WERI-Rb-1 (cell line): ENCODE data around the gene EGR1.

Experiments
- DNase-seq: peaks from one replicate; pipeline ENCODE4 v3.0.0-alpha.2; 2020
- H3K27ac ChIP-seq: fragments of 250-450 bp; sonication (Bioruptor Pico); 2 replicates; pipeline ENCODE4 v1.5.1; 2020; ENCODE audit warnings: mild to moderate bottlenecking, moderate library complexity
- H3K27me3 ChIP-seq: fragments of 250-450 bp; sonication (Bioruptor Pico); 2 replicates; pipeline ENCODE4 v1.5.1; 2021; ENCODE audit warnings: mild to moderate bottlenecking, low read depth, moderate library complexity; ENCODE audit not compliant: insufficient read depth, severe bottlenecking
- H3K36me3 ChIP-seq: fragments of 250-450 bp; sonication (Bioruptor Pico); 2 replicates; pipeline ENCODE4 v1.5.1; 2020; ENCODE audit warnings: mild to moderate bottlenecking, moderate library complexity
- H3K4me3 ChIP-seq: 2 replicates; pipeline ENCODE4 v1.5.1; 2011; ENCODE audit warnings: low read depth, mild to moderate bottlenecking, control low read depth, low read length
- H3K9me3 ChIP-seq: fragments of 250-450 bp; sonication (Bioruptor Pico); 2 replicates; pipeline ENCODE4 v1.5.1; 2021; ENCODE audit warnings: mild to moderate bottlenecking, moderate library complexity; ENCODE audit not compliant: severe bottlenecking
- TF ChIP-seq, protein P1 (sequence below): IDR thresholded peaks from 2 replicates; pipeline ENCODE4 v1.5.1; 2011; ENCODE audit warnings: low read depth, mild to moderate bottlenecking, control low read depth, inconsistent platforms, low read length

The EGR1 gene

DNA sequence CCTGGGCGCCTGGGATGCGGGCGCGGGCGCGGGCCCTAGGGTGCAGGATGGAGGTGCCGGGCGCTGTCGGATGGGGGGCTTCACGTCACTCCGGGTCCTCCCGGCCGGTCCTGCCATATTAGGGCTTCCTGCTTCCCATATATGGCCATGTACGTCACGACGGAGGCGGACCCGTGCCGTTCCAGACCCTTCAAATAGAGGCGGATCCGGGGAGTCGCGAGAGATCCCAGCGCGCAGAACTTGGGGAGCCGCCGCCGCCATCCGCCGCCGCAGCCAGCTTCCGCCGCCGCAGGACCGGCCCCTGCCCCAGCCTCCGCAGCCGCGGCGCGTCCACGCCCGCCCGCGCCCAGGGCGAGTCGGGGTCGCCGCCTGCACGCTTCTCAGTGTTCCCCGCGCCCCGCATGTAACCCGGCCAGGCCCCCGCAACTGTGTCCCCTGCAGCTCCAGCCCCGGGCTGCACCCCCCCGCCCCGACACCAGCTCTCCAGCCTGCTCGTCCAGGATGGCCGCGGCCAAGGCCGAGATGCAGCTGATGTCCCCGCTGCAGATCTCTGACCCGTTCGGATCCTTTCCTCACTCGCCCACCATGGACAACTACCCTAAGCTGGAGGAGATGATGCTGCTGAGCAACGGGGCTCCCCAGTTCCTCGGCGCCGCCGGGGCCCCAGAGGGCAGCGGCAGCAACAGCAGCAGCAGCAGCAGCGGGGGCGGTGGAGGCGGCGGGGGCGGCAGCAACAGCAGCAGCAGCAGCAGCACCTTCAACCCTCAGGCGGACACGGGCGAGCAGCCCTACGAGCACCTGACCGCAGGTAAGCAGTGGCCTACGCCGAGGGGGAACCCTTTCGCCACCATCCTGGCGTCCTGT, at the start of gene EGR1:
TSS of gene EGR1 (plus strand) at position 219 of the 864 bp plus-strand sequence. CDS start at position 502, 283 bp downstream.
- H3K9me3 ChIP-seq = no peaks in the 10 kb centered on the region
- peak; percentile 95 for DNase-seq
- TF ChIP-seq, protein P1, sequence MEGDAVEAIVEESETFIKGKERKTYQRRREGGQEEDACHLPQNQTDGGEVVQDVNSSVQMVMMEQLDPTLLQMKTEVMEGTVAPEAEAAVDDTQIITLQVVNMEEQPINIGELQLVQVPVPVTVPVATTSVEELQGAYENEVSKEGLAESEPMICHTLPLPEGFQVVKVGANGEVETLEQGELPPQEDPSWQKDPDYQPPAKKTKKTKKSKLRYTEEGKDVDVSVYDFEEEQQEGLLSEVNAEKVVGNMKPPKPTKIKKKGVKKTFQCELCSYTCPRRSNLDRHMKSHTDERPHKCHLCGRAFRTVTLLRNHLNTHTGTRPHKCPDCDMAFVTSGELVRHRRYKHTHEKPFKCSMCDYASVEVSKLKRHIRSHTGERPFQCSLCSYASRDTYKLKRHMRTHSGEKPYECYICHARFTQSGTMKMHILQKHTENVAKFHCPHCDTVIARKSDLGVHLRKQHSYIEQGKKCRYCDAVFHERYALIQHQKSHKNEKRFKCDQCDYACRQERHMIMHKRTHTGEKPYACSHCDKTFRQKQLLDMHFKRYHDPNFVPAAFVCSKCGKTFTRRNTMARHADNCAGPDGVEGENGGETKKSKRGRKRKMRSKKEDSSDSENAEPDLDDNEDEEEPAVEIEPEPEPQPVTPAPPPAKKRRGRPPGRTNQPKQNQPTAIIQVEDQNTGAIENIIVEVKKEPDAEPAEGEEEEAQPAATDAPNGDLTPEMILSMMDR = no peak
- peak within 1 kb of the TSS; percentile 93 for H3K27ac ChIP-seq
- peak within 1 kb of the TSS; percentile 75 for H3K4me3 ChIP-seq
- H3K36me3 ChIP-seq = no peaks in the 10 kb centered on the region; the same call in 1 of the 2 replicates
- H3K27me3 ChIP-seq = no peaks in the 10 kb centered on the region

DNA sequence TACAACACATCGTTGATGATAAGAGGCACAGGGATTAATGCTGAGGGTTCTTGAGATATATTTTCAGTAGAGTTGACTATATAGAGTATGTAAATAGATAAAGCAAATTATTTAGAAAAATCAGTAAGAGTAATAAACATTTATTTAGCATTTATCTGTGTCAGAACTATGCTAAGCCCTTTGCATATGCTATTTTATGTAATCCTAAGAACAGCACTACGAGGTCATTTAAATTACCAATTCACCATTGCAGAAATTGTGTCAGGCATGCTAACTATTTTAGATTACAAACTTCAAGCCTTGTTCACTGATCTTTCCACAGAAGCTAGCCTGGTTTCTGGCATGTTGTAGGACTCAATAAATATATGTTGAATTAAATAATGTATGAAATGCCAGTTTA, 46.8 kb upstream of the EGR1 start:
- TF ChIP-seq, protein P1 = no peak
- no peak for DNase-seq
- Histone ChIP-seq H3K27ac (no peak overlapping the region), H3K36me3 (peaks cover 88% of the 10 kb centered on the region), H3K9me3 (no peaks in the 10 kb centered on the region), H3K27me3 (no peaks in the 10 kb centered on the region), H3K4me3 (no peak overlapping the region)

GRCh38 chr5:138425079-138425478, 40.2 kb upstream of the EGR1 start:
- Histone ChIP-seq H3K9me3 (no peaks in the 10 kb centered on the region), H3K4me3 (no peak overlapping the region), H3K27me3 (no peaks in the 10 kb centered on the region), H3K27ac (no peak overlapping the region), H3K36me3 (peaks cover 78% of the 10 kb centered on the region)
- TF ChIP-seq, protein P1 = no peak
- DNase-seq = no peak

- Histone ChIP-seq H3K27me3 (no peaks in the 10 kb centered on the region), H3K27ac (no peak overlapping the region), H3K9me3 (no peaks in the 10 kb centered on the region), H3K4me3 (no peak overlapping the region), H3K36me3 (peaks cover 56% of the 10 kb centered on the region)
- TF ChIP-seq, protein P1 = no peak
- no peak for DNase-seq
These were observed 29.3 kb upstream of the EGR1 start for GRCh38 chr5:138435943-138436342.

- Histone ChIP-seq H3K9me3 (no peaks in the 10 kb centered on the region), H3K4me3 (peak overlapping the region; percentile 46), H3K36me3 (peaks cover 37% of the 10 kb centered on the region), H3K27ac (peak overlapping the region; percentile 68), H3K27me3 (no peaks in the 10 kb centered on the region)
- TF ChIP-seq, protein P1 = no peak
- DNase-seq = no peak
These were observed 27.1 kb upstream of the EGR1 start for GRCh38 chr5:138438003-138438723.
